Caco-2 (cell line): Measurements from ENCODE around the gene APIP. TPM values are rescaled to one million over a fixed set of nuclear protein-coding genes. Genes with fewer than 3 reads are reported as not detected.

Source experiments
- BruUV-seq: library from RNA; stranded (reverse); fragments of 400-500 nt; replicated peaks from 2 replicates; lab custom pipeline; 2021; lab: Mats Ljungman, UMichigan
- CTCF ChIA-PET: fragments of 300-600 bp; sonication (Branson Sonifier 250); formaldehyde crosslinking; loops from one replicate; lab custom pipeline; 2022; ENCODE audit warnings: antibody characterized with exemption; lab: Charles Lee
- POLR2A ChIA-PET: fragments of 300-600 bp; sonication (Branson Sonifier 250); formaldehyde crosslinking; loops from one replicate; lab custom pipeline; 2022; ENCODE audit warnings: antibody characterized with exemption; lab: Charles Lee
- DNase-seq, 2 experiments: peaks; one replicate each; pipeline versions ENCODE4 v3.0.0 to v3.0.0-alpha.2; 2020 to 2022
- H3K27me3 ChIP-seq: replicated peaks from 2 replicates; pipeline ENCODE4 v1.6.0; 2011; ENCODE audit warnings: low read length; ENCODE audit not compliant: control insufficient read depth, insufficient read depth
- H3K36me3 ChIP-seq: 2 replicates; pipeline ENCODE4 v1.5.1; 2011; ENCODE audit warnings: low read length; ENCODE audit not compliant: control insufficient read depth, insufficient read depth
- H3K4me1 ChIP-seq: fragments of 250-450 bp; sonication (Bioruptor Pico); 2 replicates; pipeline ENCODE4 v1.5.1; 2020; ENCODE audit warnings: mild to moderate bottlenecking
- H3K4me3 ChIP-seq: 2 replicates; pipeline ENCODE4 v1.5.1; 2011; ENCODE audit warnings: low read depth, mild to moderate bottlenecking, control low read depth, low read length
- H3K9me3 ChIP-seq: fragments of 250-450 bp; sonication (Bioruptor Pico); 2 replicates; pipeline ENCODE4 v1.5.1; 2020; ENCODE audit warnings: mild to moderate bottlenecking, moderate library complexity
- H3K27ac Mint-ChIP-seq: one replicate; pipeline ENCODE4 v1.8.0; 2022; ENCODE audit warnings: mixed read lengths; ENCODE audit not compliant: unreplicated experiment
- H3K27me3 Mint-ChIP-seq: one replicate; pipeline ENCODE4 v1.8.0; 2022; ENCODE audit warnings: mixed read lengths; ENCODE audit not compliant: insufficient read depth, unreplicated experiment
- H3K36me3 Mint-ChIP-seq: one replicate; pipeline ENCODE4 v1.8.0; 2022; ENCODE audit warnings: mild to moderate bottlenecking, mixed read lengths; ENCODE audit not compliant: insufficient read depth, unreplicated experiment
- H3K4me1 Mint-ChIP-seq: one replicate; pipeline ENCODE4 v1.8.0; 2022; ENCODE audit warnings: low read depth, mixed read lengths; ENCODE audit not compliant: unreplicated experiment
- H3K4me3 Mint-ChIP-seq: one replicate; pipeline ENCODE4 v1.8.0; 2022; ENCODE audit warnings: mild to moderate bottlenecking, moderate library complexity, mixed read lengths; ENCODE audit not compliant: unreplicated experiment
- H3K9me3 Mint-ChIP-seq: one replicate; pipeline ENCODE4 v1.8.0; 2022; ENCODE audit warnings: mixed read lengths; ENCODE audit not compliant: unreplicated experiment
- intact Hi-C: fragments of 100-400 bp; cut with micrococcal nuclease; formaldehyde crosslinking; loops from one replicate; pipeline ENCODE4 v1.10.0; 2022; ENCODE audit not compliant: unreplicated experiment
- total RNA-seq: library from RNA; stranded (reverse); gene quantifications from 2 replicates; pipeline ENCODE4 v1.2.3, GENCODE V29; 2022
- TF ChIP-seq, protein P1 (sequence below), 2 experiments: fragments of 200-600 bp in 1 of 2; IDR thresholded peaks; 1 replicate in 1 of 2; 2 replicates in 1 of 2; pipeline versions ENCODE4 v1.5.1 to v1.8.0; 2011 to 2022; ENCODE audit warnings: antibody characterized with exemption in 1 of 2, control low read depth in 1 of 2, inconsistent platforms in 1 of 2, low read depth in 1 of 2, low read length in 1 of 2, mild to moderate bottlenecking in 1 of 2, moderate library complexity in 1 of 2; ENCODE audit not compliant: insufficient read depth in 1 of 2, severe bottlenecking in 1 of 2, unreplicated experiment in 1 of 2

The APIP gene
- total RNA-seq, 1 experiment from 2014 or later: 19.8 TPM

DNA sequence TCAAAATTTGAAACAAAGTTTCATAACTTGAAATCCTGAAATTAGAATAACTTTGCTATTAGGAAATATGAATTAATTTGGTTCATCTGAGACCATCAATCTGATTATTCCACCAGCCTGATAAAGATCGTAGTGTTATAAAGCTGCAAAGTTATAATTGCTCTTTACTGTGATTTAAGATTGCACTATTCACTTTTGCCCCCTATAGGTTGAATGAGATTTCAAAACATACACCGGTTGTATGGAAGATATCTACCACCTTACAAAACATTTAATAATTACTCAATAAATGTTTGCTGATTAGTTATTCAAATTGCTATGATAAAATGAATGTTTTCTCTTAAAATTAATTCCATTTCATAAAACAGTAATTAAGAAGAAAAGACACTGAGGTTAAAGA is 26.1 kb downstream of the APIP start:
- TF ChIP-seq, protein P1, sequence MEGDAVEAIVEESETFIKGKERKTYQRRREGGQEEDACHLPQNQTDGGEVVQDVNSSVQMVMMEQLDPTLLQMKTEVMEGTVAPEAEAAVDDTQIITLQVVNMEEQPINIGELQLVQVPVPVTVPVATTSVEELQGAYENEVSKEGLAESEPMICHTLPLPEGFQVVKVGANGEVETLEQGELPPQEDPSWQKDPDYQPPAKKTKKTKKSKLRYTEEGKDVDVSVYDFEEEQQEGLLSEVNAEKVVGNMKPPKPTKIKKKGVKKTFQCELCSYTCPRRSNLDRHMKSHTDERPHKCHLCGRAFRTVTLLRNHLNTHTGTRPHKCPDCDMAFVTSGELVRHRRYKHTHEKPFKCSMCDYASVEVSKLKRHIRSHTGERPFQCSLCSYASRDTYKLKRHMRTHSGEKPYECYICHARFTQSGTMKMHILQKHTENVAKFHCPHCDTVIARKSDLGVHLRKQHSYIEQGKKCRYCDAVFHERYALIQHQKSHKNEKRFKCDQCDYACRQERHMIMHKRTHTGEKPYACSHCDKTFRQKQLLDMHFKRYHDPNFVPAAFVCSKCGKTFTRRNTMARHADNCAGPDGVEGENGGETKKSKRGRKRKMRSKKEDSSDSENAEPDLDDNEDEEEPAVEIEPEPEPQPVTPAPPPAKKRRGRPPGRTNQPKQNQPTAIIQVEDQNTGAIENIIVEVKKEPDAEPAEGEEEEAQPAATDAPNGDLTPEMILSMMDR (IDR thresholded peaks at IDR 0.05; ENCODE audit: insufficient read depth in 1 of 2, low read depth in 1 of 2, low read length in 1 of 2, severe bottlenecking in 1 of 2, unreplicated experiment in 1 of 2): peak; percentile 31 to 43
- ChIA-PET CTCF (interaction anchor here (0.6 kb wide), 1 partner anchor 301 kb away, joined by 3 read pairs; no protein-coding TSS in a partner anchor), POLR2A (no interaction called here)
- H3K9me3 ChIP-seq: no peaks in the 10 kb centered on the region
- Mint-ChIP-seq H3K4me3 (no peak overlapping the region), H3K9me3 (no peaks in the 10 kb centered on the region), H3K27me3 (no peaks in the 10 kb centered on the region), H3K4me1 (peaks cover 8% of the 10 kb centered on the region), H3K36me3 (no peaks in the 10 kb centered on the region), H3K27ac (no peak overlapping the region)
- intact Hi-C loops: loop anchor here (1.0 to 5.0 kb wide), 5 partner anchors 48 to 377 kb away; partner anchors contain the start of gene ELF5
- BruUV-seq: no TSS peak
- H3K4me3 ChIP-seq: no peak overlapping the region
- no peaks in the 10 kb centered on the region; the same call in 1 of the 2 replicates for H3K36me3 ChIP-seq
- H3K27me3 ChIP-seq: no peaks in the 10 kb centered on the region
- no peaks in the 10 kb centered on the region for H3K4me1 ChIP-seq
- no peak for DNase-seq

DNA sequence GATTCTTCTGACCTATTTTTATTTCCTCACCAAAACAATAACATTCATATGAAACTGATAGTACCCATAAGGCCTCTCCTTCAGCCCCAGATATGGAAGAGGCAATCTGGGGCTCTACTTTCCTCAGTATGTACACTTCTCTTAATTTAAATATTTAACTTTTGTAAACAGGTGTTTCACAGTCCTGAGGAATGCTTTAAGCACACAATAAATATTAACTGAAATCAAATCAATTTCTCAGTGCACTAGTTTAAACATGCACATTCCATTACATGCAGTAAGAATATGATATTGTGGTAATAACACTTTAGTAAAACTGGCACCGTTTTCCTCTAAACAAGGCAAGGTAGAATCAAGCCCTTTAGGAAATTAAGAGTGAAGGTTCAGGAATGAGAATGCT is 28.9 kb downstream of the APIP start:
- no peaks in the 10 kb centered on the region for H3K4me1 ChIP-seq
- CTCF ChIA-PET: interaction anchor here (1.0 kb wide), 1 partner anchor 287 kb away, joined by 3 read pairs; no protein-coding TSS in a partner anchor
- POLR2A ChIA-PET: no interaction called here
- H3K4me3 ChIP-seq: no peak overlapping the region
- H3K9me3 ChIP-seq: no peaks in the 10 kb centered on the region
- H3K27me3 ChIP-seq: no peaks in the 10 kb centered on the region
- intact Hi-C loops: no loop called here
- H3K36me3 ChIP-seq: no peaks in the 10 kb centered on the region; the same call in 1 of the 2 replicates
- H3K4me3 Mint-ChIP-seq: no peak overlapping the region
- H3K36me3 Mint-ChIP-seq: no peaks in the 10 kb centered on the region
- H3K9me3 Mint-ChIP-seq: no peaks in the 10 kb centered on the region
- H3K27me3 Mint-ChIP-seq: no peaks in the 10 kb centered on the region
- no peak overlapping the region for H3K27ac Mint-ChIP-seq
- TF ChIP-seq, protein P1 (IDR thresholded peaks at IDR 0.05; ENCODE audit: insufficient read depth in 1 of 2, low read depth in 1 of 2, low read length in 1 of 2, severe bottlenecking in 1 of 2, unreplicated experiment in 1 of 2): no peak
- no TSS peak for BruUV-seq
- peaks cover 8% of the 10 kb centered on the region for H3K4me1 Mint-ChIP-seq
- DNase-seq: no peak

DNA sequence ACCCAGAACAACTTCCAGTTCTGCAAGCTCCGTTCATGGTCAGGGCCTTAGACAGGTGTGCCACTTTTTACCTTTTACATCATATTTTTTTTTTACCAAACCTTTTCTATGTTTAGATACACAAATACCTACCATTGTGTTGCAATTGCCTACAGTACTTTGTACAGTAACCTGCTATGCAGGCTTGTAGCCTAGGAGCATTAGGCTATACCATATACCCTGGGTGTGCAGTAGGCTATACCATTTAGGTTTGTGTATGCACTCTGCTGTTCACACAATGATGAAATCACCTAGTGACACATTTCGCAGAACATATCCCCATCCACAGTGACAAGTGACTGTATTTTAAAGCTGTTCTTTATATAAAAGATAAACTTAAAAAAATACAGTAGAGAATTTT is 29.6 kb downstream of the APIP start:
- POLR2A ChIA-PET: no interaction called here
- no peaks in the 10 kb centered on the region for H3K36me3 Mint-ChIP-seq

More for the DNA sequence above, 29.6 kb downstream of the APIP start:
- no peaks in the 10 kb centered on the region for H3K27me3 ChIP-seq
- H3K4me1 Mint-ChIP-seq: peaks cover 8% of the 10 kb centered on the region
- H3K4me3 Mint-ChIP-seq: no peak overlapping the region
- peak in 1 of 2 experiments; percentile 14 for DNase-seq
- H3K4me1 ChIP-seq: no peaks in the 10 kb centered on the region
- H3K27ac Mint-ChIP-seq: no peak overlapping the region
- no peaks in the 10 kb centered on the region for H3K27me3 Mint-ChIP-seq
- H3K9me3 ChIP-seq: no peaks in the 10 kb centered on the region
- CTCF ChIA-PET: no interaction called here
- intact Hi-C loops: no loop called here
- no TSS peak for BruUV-seq
- TF ChIP-seq, protein P1 (IDR thresholded peaks at IDR 0.05; ENCODE audit: insufficient read depth in 1 of 2, low read depth in 1 of 2, low read length in 1 of 2, severe bottlenecking in 1 of 2, unreplicated experiment in 1 of 2): no peak
- no peaks in the 10 kb centered on the region for H3K9me3 Mint-ChIP-seq
- H3K4me3 ChIP-seq: no peak overlapping the region
- no peaks in the 10 kb centered on the region; the same call in 1 of the 2 replicates for H3K36me3 ChIP-seq
